DMS153 treated with DMSO at 0.1 percent for 48 hours (cell line): ENCODE measurements around the gene HDAC4.

Source experiments
- DNase-seq: peaks from one replicate; lab custom pipeline; 2025; ENCODE audit not compliant: unreplicated experiment; lab: John Stamatoyannopoulos, UW

Gene HDAC4

GRCh38 chr2:239162141-239162821, 238.5 kb downstream of the HDAC4 start:
- DNase-seq = no peak

- no peak for DNase-seq
These were observed 239.1 kb downstream of the HDAC4 start for GRCh38 chr2:239161711-239162140.

- no peak for DNase-seq
These were observed 240.3 kb downstream of the HDAC4 start for GRCh38 chr2:239160226-239161143.

- no peak for DNase-seq
These were observed 241.3 kb downstream of the HDAC4 start for GRCh38 chr2:239159476-239159911.

GRCh38 chr2:239158641-239159475, 242.0 kb downstream of the HDAC4 start:
- no peak for DNase-seq

GRCh38 chr2:239157771-239158170, 243.0 kb downstream of the HDAC4 start:
- peak; percentile 17 for DNase-seq

- no peak for DNase-seq
These were observed 243.6 kb downstream of the HDAC4 start for GRCh38 chr2:239157269-239157668.

GRCh38 chr2:239156516-239157265, 244.1 kb downstream of the HDAC4 start:
- no peak for DNase-seq

- DNase-seq = no peak
These were observed 244.9 kb downstream of the HDAC4 start for GRCh38 chr2:239155806-239156480.

GRCh38 chr2:239154971-239155805, 245.6 kb downstream of the HDAC4 start:
- DNase-seq = no peak

- DNase-seq = no peak
These were observed 246.8 kb downstream of the HDAC4 start for GRCh38 chr2:239153806-239154591.

- no peak for DNase-seq
These were observed 247.9 kb downstream of the HDAC4 start for GRCh38 chr2:239152916-239153305.

- DNase-seq = no peak
These were observed 248.4 kb downstream of the HDAC4 start for GRCh38 chr2:239152239-239152915.

- DNase-seq = no peak
These were observed 249.4 kb downstream of the HDAC4 start for GRCh38 chr2:239151201-239152131.

GRCh38 chr2:239150125-239151011, 250.5 kb downstream of the HDAC4 start:
- DNase-seq = no peak

- DNase-seq = no peak
These were observed 251.3 kb downstream of the HDAC4 start for GRCh38 chr2:239149501-239149900.
